GM19035 (cell line): Measurements from ENCODE around the gene TATDN2.

Experiments
- ATAC-seq: cut with Tn5 transposase; IDR thresholded peaks from one replicate; pipeline ENCODE4 v1.9.1; 2021; ENCODE audit not compliant: unreplicated experiment

Gene TATDN2

GRCh38 chr3:10234526-10235230, 13.6 kb upstream of the TATDN2 start:
- ATAC-seq, result no peak

- ATAC-seq, result no peak
Measured at GRCh38 chr3:10235551-10235950, 12.7 kb upstream of the TATDN2 start.

GRCh38 chr3:10238345-10239183, 9.7 kb upstream of the TATDN2 start:
- ATAC-seq, result no peak

GRCh38 chr3:10240799-10241198, 7.5 kb upstream of the TATDN2 start:
- no peak for ATAC-seq

DNA sequence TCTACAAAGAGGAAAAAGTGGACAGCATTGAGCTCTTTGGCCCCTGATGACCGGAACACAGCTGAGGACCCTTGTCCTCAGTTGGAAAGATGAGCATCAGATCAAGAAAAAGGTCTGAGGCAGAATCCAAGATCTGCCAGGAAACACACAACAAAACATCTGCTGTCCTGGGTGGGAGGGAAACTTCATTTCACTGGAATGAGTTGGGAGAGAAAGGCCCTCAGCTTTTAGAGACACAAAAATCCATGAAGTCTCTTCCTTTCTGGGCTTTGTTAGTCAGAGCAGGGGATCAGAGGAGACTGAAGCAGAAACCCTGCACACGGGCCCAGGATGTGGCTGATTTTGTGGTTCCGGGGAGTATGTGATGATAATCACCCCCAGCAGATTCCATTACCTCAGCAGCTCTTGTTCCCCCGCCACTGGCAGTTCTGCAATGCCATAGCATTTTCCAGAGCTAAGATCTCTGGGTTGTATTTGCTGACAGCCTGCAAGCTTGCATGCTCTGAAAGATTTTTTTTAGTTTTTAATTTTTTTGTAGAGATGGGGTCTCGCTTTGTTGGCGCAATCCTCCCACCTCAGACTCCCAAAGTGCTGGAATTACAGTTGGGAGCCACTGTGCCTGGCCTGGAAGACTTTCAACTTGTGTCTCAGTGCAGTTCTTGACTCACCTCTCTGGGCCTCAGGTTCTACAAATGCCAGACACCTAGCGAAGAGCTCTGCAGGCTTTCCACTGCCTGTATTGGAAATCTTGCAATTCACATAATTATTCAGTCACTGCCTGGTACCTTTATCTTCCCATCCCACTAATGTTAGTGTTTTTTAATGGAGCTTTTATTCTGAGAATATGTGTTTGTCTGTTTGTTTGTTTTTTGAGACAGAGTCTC, 5.8 kb upstream of the TATDN2 start:
- ATAC-seq, result no peak

GRCh38 chr3:10244009-10244408, 4.2 kb upstream of the TATDN2 start:
- no peak for ATAC-seq

GRCh38 chr3:10245081-10245712, 3.1 kb upstream of the TATDN2 start:
- no peak for ATAC-seq

DNA sequence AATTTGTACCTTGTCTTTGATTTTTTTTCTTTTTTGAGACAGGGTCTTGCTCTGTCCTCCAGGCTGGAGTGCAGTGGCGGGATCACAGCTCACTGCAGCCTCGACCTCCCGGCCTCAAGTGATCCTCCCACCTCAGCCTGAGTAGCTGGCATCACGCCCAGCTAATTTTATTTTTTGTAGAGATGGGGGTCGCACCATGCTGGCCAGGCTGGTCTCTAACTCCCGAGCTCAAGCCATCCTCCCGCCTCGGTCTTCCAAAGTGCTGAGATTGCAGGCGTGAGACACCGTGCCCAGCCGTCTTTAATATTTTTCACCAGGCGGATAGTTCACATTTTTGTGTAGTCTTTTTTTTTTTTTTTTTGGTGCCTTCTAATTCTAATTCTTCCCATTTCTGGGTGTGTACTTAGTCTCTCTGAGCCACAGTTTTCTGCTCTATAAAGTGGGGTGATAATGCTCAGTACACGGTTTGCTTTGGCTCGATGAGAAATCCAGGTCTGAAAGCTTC, 528 bp upstream of the TATDN2 start:
- no peak for ATAC-seq

- no peak for ATAC-seq
Measured at GRCh38 chr3:10248984-10249748, 907 bp downstream of the TATDN2 start.

DNA sequence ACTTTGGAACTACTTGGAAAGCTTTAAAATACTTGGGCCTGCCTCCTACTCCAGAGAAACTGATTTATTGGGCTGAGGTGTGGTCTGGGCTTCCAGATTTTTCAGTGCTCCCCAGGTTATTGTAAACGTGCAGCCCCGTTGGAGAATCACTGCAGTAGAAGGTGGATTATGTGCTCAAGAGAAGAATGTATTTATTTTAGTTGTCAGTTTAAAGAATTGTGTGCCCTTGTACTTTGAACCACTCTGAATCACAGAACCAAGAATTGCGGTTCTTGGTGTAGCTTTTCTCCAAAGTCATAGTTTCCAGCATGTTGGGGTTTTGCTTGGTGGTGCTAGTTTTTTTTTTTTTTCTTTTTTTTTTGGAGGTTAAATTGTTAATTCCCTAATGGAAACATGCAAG, 1.6 kb downstream of the TATDN2 start:
- no peak for ATAC-seq

- no peak for ATAC-seq
Measured at GRCh38 chr3:10251006-10251405, 2.7 kb downstream of the TATDN2 start.

GRCh38 chr3:10253731-10254130, 5.5 kb downstream of the TATDN2 start:
- ATAC-seq, result no peak

- ATAC-seq, result no peak
Measured at GRCh38 chr3:10255835-10256234, 7.6 kb downstream of the TATDN2 start.

DNA sequence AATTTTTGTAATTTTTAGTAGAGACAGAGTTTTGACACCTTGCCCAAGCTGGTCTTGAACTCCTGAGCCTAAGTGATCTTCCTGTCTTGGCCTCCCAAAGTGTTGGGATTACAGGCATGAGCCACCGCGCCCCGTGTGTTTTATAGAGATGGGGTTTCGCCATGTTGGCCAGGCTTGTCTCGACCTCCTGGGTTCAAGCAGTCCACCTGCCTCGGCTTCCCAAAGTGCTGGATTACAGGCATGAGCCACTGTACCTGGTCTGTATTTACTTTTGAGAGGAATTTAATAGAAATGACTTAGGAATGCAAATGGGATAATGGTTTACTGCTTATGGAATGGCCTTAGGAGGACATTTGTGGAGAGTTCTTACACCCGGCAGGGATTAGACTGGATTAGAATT, 10.8 kb downstream of the TATDN2 start:
- ATAC-seq, result no peak

DNA sequence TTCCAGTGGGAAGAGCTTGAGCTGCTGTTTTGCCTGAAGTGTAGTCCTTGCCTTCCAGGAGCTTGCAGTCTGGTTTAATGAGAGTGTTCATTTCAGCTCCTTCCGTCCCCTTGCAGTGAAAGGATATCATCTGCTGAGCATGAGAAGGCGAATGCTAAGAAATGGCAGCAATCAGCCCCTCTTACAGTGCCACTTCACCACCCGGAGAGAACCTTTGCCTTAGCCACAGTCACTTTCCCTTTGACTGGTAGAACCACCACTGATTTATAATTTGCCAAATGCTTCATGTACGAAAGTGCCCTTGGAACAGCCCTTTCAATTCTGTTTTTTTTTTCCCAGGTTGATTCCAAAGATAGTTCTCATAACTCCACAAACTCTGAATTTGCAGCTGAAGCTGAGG, 11.5 kb downstream of the TATDN2 start:
- no peak for ATAC-seq

GRCh38 chr3:10260211-10260701, 12.0 kb downstream of the TATDN2 start:
- ATAC-seq, result no peak

- no peak for ATAC-seq
Measured at GRCh38 chr3:10262027-10262426, 13.8 kb downstream of the TATDN2 start.

GRCh38 chr3:10263646-10264363, 15.5 kb downstream of the TATDN2 start:
- ATAC-seq, result no peak

DNA sequence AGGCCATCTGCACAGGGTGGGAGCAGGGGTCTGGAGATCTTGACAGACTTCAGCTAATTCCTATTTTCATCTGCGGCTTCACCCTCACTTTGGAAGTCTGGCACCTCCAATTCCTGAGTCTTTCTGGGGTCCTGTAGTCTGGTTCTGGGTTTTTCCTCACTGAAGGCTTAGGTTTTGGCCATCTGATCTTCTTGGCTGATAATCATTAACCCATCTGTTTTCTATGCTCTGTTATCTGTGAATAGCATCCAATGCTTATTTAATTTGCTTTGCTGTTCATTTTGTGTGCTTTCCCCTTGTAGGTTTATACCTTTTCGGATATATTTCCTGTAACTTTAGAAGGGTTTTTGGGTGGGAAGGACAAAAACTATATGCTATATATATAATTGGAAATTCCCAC, 17.6 kb downstream of the TATDN2 start:
- ATAC-seq, result no peak
